HCT116 (cell line): Measurements from ENCODE around the gene BCDIN3D. TPM values are rescaled to one million over a fixed set of nuclear protein-coding genes. Genes with fewer than 3 reads are reported as not detected.

Source experiments
- ATAC-seq: fragments of 200-7000 bp; cut with Tn5 transposase; 2 replicates; pipeline ENCODE4 v1.9.1; 2020; ENCODE audit warnings: mild to moderate bottlenecking, moderate library complexity
- BruUV-seq: library from RNA; stranded (reverse); fragments of 400-500 nt; replicated peaks from 2 replicates; lab custom pipeline; 2021; lab: Mats Ljungman, UMichigan
- CTCF ChIA-PET: fragments of 300-600 bp; sonication (Branson Sonifier 250); formaldehyde crosslinking; loops from one replicate; lab custom pipeline; 2021; ENCODE audit warnings: antibody characterized with exemption; lab: Charles Lee
- POLR2A ChIA-PET: fragments of 300-600, 350-600 bp; sonication (Branson Sonifier 250); formaldehyde crosslinking; loops from one replicate; lab custom pipeline; 2021; ENCODE audit warnings: antibody characterized with exemption; lab: Charles Lee
- RAD21 ChIA-PET, 2 experiments: fragments of 300-600 bp; sonication (Branson Sonifier 250); formaldehyde crosslinking; loops; one replicate each; lab custom pipeline; 2023; ENCODE audit warnings: low total read pairs in 2 of 2; ENCODE audit not compliant: uncharacterized antibody in 2 of 2, unreplicated experiment in 2 of 2, low non-redundant PET in 1 of 2; lab: Charles Lee
- DNase-seq: peaks from one replicate; pipeline ENCODE4 v3.0.0-alpha.2; 2010; ENCODE audit warnings: low read depth, low spot score
- H2AFZ ChIP-seq: fragments of 200-600 bp; shearing (Covaris generic), sonication (generic); 2 replicates; pipeline ENCODE4 v1.6.1; 2017; ENCODE audit warnings: low read depth, mixed run types, mixed read lengths, antibody characterized with exemption, low read length; ENCODE audit not compliant: poor library complexity, severe bottlenecking
- H3K27ac ChIP-seq: 2 replicates; pipeline ENCODE4 v1.5.1; 2012; ENCODE audit warnings: low read depth, low read length
- H3K27me3 ChIP-seq: fragments of 200-600 bp; sonication (generic); 2 replicates; pipeline ENCODE4 v1.6.1; 2016; ENCODE audit warnings: mixed run types, low read length, mixed read lengths; ENCODE audit not compliant: insufficient read depth
- H3K36me3 ChIP-seq, 2 experiments: fragments of 200-500 bp in 1 of 2; fragments of 200-600 bp in 1 of 2; sonication (Bioruptor generic) in 1 of 2; sonication (generic) in 1 of 2; 2 replicates each; pipeline versions ENCODE4 v1.5.1 to v1.6.1; 2014 to 2016; ENCODE audit warnings: low read length in 2 of 2, inconsistent platforms in 1 of 2, mixed read lengths in 1 of 2, mixed run types in 1 of 2; ENCODE audit not compliant: insufficient read depth in 2 of 2, control insufficient read depth in 1 of 2
- H3K4me1 ChIP-seq, 2 experiments: fragments of 200-600 bp in 1 of 2; sonication (generic) in 1 of 2; 2 replicates each; pipeline versions ENCODE4 v1.5.1 to v1.6.1; 2012 to 2017; ENCODE audit warnings: low read length in 2 of 2, inconsistent platforms in 1 of 2, mild to moderate bottlenecking in 1 of 2, mixed read lengths in 1 of 2, mixed run types in 1 of 2, moderate library complexity in 1 of 2; ENCODE audit not compliant: insufficient read depth in 2 of 2, control insufficient read depth in 1 of 2
- H3K4me2 ChIP-seq: fragments of 200-600 bp; sonication (generic); 2 replicates; pipeline ENCODE4 v1.6.1; 2017; ENCODE audit warnings: mixed run types, low read length, mixed read lengths
- H3K4me3 ChIP-seq, 2 experiments: fragments of 200-600 bp in 1 of 2; sonication (generic) in 1 of 2; replicated peaks in 1 of 2; 2 replicates each; pipeline ENCODE4 v1.5.1; 2011 to 2016; ENCODE audit warnings: low read length in 2 of 2, control low read depth in 1 of 2, low read depth in 1 of 2, mild to moderate bottlenecking in 1 of 2, mixed read lengths in 1 of 2, mixed run types in 1 of 2
- H3K79me2 ChIP-seq: fragments of 200-600 bp; sonication (generic); 2 replicates; pipeline ENCODE4 v1.6.1; 2017; ENCODE audit warnings: mild to moderate bottlenecking, mixed run types, low read length, moderate library complexity, mixed read lengths; ENCODE audit not compliant: insufficient read depth
- H3K9ac ChIP-seq: fragments of 200-600 bp; sonication (generic); 2 replicates; pipeline ENCODE4 v1.6.1; 2016; ENCODE audit warnings: low read length, mixed read lengths
- H3K9me2 ChIP-seq: fragments of 200-600 bp; sonication (generic), shearing (Covaris generic); 2 replicates; pipeline ENCODE4 v1.6.1; 2017; ENCODE audit warnings: mixed run types, mild to moderate bottlenecking, moderate library complexity; ENCODE audit not compliant: insufficient read depth
- H3K9me3 ChIP-seq, 2 experiments: fragments of 200-500 bp in 1 of 2; fragments of 200-600 bp in 1 of 2; sonication (Bioruptor generic) in 1 of 2; sonication (generic) in 1 of 2; 2 replicates each; pipeline ENCODE4 v1.6.1; 2014 to 2017; ENCODE audit warnings: low read length in 2 of 2, mixed read lengths in 2 of 2, inconsistent platforms in 1 of 2, low read depth in 1 of 2, mild to moderate bottlenecking in 1 of 2, mixed run types in 1 of 2, moderate library complexity in 1 of 2; ENCODE audit not compliant: control insufficient read depth in 1 of 2, insufficient read depth in 1 of 2
- H4K20me1 ChIP-seq: fragments of 200-600 bp; sonication (generic), shearing (Covaris generic); 2 replicates; pipeline ENCODE4 v1.6.1; 2017; ENCODE audit warnings: mixed run types, mild to moderate bottlenecking, moderate library complexity; ENCODE audit not compliant: insufficient read depth
- ATF3 ChIP-seq: IDR thresholded peaks from 2 replicates; pipeline ENCODE4 v1.6.1; 2012
- CBX3 ChIP-seq: IDR thresholded peaks from 2 replicates; pipeline ENCODE4 v1.6.1; 2012; ENCODE audit warnings: low read depth
- CEBPB ChIP-seq: IDR thresholded peaks from 2 replicates; pipeline ENCODE4 v1.6.1; 2012; ENCODE audit warnings: low read depth
- CTCF ChIP-seq, 3 experiments: fragments of 200-600 bp in 1 of 3; sonication (generic) in 1 of 3; IDR thresholded peaks in 2 of 3; conservative IDR thresholded peaks in 1 of 3; 2 replicates each; pipeline ENCODE4 v1.5.1; 2012 to 2017; ENCODE audit warnings: low read depth in 2 of 3, low read length in 2 of 3, antibody characterized with exemption in 1 of 3, borderline replicate concordance in 1 of 3, control low read depth in 1 of 3, mild to moderate bottlenecking in 1 of 3, mixed read lengths in 1 of 3, mixed run types in 1 of 3, moderate library complexity in 1 of 3; ENCODE audit not compliant: insufficient read depth in 1 of 3
- EGR1 ChIP-seq: IDR thresholded peaks from 2 replicates; pipeline ENCODE4 v1.6.1; 2012; ENCODE audit warnings: low read depth
- EZH2 ChIP-seq: fragments of 200-600 bp; sonication (generic); IDR thresholded peaks from 2 replicates; pipeline ENCODE4 v1.6.1; 2017; ENCODE audit warnings: antibody characterized with exemption, mixed run types
- FOSL1 ChIP-seq: IDR thresholded peaks from 2 replicates; pipeline ENCODE4 v1.6.1; 2012; ENCODE audit warnings: low read depth
- MAX ChIP-seq: IDR thresholded peaks from 2 replicates; pipeline ENCODE4 v1.6.1; 2012
- POLR2A ChIP-seq: IDR thresholded peaks from 2 replicates; pipeline ENCODE4 v1.7.0; 2011; ENCODE audit warnings: borderline replicate concordance; ENCODE audit not compliant: insufficient read depth, insufficient read length; ENCODE audit errors: extremely low read depth
- RAD21 ChIP-seq: IDR thresholded peaks from 2 replicates; pipeline ENCODE4 v1.6.1; 2012; ENCODE audit warnings: low read depth, mild to moderate bottlenecking
- REST ChIP-seq: IDR thresholded peaks from 2 replicates; pipeline ENCODE4 v1.6.1; 2012; ENCODE audit warnings: low read depth
- SP1 ChIP-seq: IDR thresholded peaks from 2 replicates; pipeline ENCODE4 v1.6.1; 2012; ENCODE audit warnings: low read depth
- SRF ChIP-seq: IDR thresholded peaks from 2 replicates; pipeline ENCODE4 v1.6.1; 2012; ENCODE audit warnings: low read depth
- ZBTB33 ChIP-seq: IDR thresholded peaks from 2 replicates; pipeline ENCODE4 v1.6.1; 2011; ENCODE audit warnings: mild to moderate bottlenecking, low read length, moderate library complexity; ENCODE audit not compliant: insufficient replicate concordance; ENCODE audit errors: extremely low read depth
- ZNF274 ChIP-seq: fragments of 200-500 bp; sonication (Bioruptor generic); IDR thresholded peaks from 2 replicates; pipeline ENCODE4 v1.6.1; 2014; ENCODE audit warnings: mild to moderate bottlenecking, low read depth, low read length, inconsistent platforms
- intact Hi-C: fragments of 100-400 bp; cut with micrococcal nuclease; formaldehyde crosslinking; loops from 2 replicates; pipeline ENCODE4 v1.10.0; 2022
- total RNA-seq: library from RNA; stranded (reverse); gene quantifications from one replicate; pipeline ENCODE4 v1.2.1, GENCODE V29; 2021; ENCODE audit not compliant: unreplicated experiment

BCDIN3D gene
- total RNA-seq, 1 experiment from 2014 or later = 5.7 TPM

- intact Hi-C loops = no loop called here
- Histone ChIP-seq H3K36me3 (no peaks in the 10 kb centered on the region), H3K4me1 (peaks cover 0 to 5% of the 10 kb centered on the region in 2 experiments; a peak in 1 of 4 replicates), H3K79me2 (no peaks in the 10 kb centered on the region), H3K4me2 (no peak overlapping the region), H3K27me3 (no peaks in the 10 kb centered on the region), H3K27ac (no peak overlapping the region), H3K4me3 (no peak overlapping the region), H3K9ac (no peak overlapping the region), H4K20me1 (no peaks in the 10 kb centered on the region), H3K9me2 (no peaks in the 10 kb centered on the region), H3K9me3 (no peaks in the 10 kb centered on the region), H2AFZ (no peak overlapping the region)
- no peak for ATAC-seq
- TF ChIP-seq POLR2A (no peak), ATF3 (no peak), ZNF274 (no peak), CTCF (IDR thresholded peaks at IDR 0.05 in 2 of 3, conservative IDR thresholded peaks at IDR 0.05 in 1 of 3; ENCODE audit: borderline replicate concordance in 1 of 3, insufficient read depth in 1 of 3, low read depth in 2 of 3, low read length in 2 of 3) (no peak), CEBPB (no peak), CBX3 (no peak), EZH2 (no peak), MAX (no peak), REST (no peak), RAD21 (no peak), SRF (no peak), EGR1 (no peak), ZBTB33 (no peak), SP1 (no peak), FOSL1 (no peak)
- ChIA-PET POLR2A (no interaction called here), CTCF (interaction anchor here (1.5 kb wide), 1 partner anchor 43 kb away, joined by 3 read pairs; no protein-coding TSS in a partner anchor), RAD21 (no interaction called here)
- no TSS peak for BruUV-seq
- no peak for DNase-seq
These were observed 21.3 kb downstream of the BCDIN3D start for GRCh38 chr12:49821373-49822287.
